Inferior parietal cortex (tissue), 1 donor: Measurements from ENCODE around the gene GAL3ST2.
"Not testable (repeated sequence)": the region's sequence is repeated elsewhere in the genome, so short reads cannot be mapped to it uniquely, and the experiment has no call there.

Experiments
- DNase-seq: peaks from one replicate; pipeline ENCODE4 v3.0.0-alpha.2; 2016; ENCODE audit errors: extremely low spot score

The GAL3ST2 gene

GRCh38 chr2:241820625-241821384, 44.2 kb downstream of the GAL3ST2 start:
- DNase-seq = no peak

GRCh38 chr2:241821460-241822263, 45.0 kb downstream of the GAL3ST2 start:
- DNase-seq = no peak

DNA sequence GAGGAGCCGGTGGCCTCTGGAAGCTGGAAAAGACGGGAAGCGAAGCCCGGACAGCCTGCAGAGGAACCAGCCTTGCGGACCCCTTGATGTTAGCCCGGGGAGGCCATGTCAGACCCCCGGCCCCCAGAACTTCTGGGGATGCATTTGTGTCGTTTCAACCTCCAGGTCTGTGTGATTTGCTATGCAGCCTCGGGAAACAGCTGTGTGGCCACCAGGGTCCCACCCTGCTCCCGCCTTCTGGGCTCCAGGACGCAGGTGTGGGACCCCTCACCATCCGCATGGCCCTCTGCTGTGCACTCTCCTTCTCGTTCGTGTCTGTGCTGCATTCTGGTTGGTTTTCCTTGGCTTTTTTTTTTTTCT, 45.6 kb downstream of the GAL3ST2 start:
- DNase-seq = no peak

DNA sequence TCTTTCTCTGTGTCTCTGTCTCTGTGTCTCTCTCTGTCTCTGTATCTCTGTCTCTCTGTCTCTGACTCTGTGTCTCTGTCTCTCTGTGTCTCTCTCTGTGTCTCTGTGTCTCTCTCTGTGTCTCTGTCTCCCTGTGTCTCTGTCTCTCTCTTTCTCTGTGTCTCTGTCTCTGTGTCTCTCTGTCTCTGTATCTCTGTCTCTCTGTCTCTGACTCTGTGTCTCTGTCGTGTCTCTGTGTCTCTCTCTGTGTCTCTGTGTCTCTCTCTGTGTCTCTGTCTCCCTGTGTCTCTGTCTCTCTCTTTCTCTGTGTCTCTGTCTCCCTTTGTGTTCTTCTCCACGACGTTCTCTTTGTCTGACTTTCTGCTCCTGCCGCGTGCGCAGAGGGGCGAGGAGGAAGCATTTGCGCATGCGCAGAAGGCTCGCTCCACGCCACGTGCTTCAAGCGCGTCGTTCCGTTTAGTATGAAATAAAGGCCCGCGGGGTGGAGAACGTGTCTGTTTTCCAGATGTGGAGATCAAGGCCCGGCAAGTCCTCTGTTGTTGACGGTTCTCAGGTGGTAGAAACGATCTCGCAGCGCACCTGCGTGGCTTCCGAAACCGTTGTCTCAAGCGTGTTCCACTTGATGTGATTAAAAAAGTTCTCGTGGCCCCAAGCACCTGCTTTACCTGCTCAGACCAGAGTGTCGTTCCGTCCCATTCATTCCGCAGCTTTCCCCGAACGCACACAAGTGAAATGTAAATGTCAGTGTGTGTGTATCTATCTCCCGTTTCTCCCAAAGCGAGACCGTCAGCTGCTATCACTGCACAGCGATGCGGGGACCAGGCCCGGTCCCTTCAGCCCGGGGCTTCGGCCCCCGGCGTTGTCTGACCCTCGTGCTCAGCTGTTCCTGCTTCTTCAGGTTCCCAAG, 47.2 kb downstream of the GAL3ST2 start:
- not testable (repeated sequence) for DNase-seq

DNA sequence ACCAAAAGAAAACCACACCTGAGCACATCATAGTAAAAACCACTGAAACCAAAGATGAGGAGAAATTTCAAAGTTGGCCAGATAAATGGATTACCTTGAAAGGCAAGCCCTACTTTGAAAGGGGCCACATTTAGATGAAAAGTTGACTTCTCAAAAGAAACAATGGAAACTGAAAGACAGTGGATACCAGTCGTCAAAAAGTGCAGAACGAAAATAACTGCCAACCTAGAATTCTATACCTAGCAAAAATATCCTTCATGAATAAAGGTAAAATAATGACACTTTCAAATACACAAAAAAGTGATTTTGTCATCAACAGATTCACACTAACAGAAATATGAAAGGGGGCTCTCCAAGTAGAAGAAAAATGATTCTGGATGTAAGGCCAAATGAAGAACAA, 50.8 kb downstream of the GAL3ST2 start:
- no peak for DNase-seq

- no peak for DNase-seq
Observed at GRCh38 chr2:241833101-241833663, 56.6 kb downstream of the GAL3ST2 start.

GRCh38 chr2:241833756-241834526, 57.3 kb downstream of the GAL3ST2 start:
- DNase-seq = not testable (repeated sequence)

DNA sequence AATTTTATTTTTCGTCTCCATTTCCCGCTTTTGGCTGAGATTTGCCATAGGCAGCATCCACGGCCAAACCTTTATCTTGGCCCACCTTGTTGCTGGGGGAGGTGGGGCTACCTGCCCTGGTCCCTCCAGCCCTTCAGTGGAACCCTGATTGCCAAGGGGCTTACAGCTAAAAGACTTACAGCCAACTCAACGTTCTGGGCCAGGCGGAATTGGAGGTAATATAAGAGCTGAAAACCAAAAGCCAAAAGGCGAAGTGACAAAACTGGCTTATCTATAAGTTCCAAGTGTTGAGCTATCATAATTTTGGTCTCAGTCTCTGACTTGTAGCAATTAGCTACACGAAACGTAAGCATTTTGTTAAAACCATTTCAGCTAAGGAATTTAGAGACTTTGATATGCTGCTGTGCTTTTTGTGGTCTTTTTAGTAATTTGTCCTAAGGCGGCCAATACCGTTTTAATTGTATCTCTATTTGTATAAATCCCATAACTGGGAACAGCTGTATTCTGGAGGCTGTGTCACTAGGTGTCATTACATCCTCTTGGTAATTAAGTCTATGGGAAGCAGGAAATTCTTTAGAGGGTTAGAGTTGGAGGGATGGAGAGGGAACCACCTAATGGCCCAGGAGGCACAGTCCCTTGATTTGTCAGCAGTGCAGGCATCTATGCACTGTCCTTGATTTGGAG, 58.0 kb downstream of the GAL3ST2 start:
- no peak for DNase-seq

GRCh38 chr2:241835611-241836010, 59.0 kb downstream of the GAL3ST2 start:
- no peak for DNase-seq

- no peak for DNase-seq
Observed at GRCh38 chr2:241836292-241836691, 59.7 kb downstream of the GAL3ST2 start.

- DNase-seq = no peak
Observed at GRCh38 chr2:241837197-241837965, 60.8 kb downstream of the GAL3ST2 start.

- DNase-seq = no peak
Observed at GRCh38 chr2:241841181-241842066, 64.8 kb downstream of the GAL3ST2 start.

DNA sequence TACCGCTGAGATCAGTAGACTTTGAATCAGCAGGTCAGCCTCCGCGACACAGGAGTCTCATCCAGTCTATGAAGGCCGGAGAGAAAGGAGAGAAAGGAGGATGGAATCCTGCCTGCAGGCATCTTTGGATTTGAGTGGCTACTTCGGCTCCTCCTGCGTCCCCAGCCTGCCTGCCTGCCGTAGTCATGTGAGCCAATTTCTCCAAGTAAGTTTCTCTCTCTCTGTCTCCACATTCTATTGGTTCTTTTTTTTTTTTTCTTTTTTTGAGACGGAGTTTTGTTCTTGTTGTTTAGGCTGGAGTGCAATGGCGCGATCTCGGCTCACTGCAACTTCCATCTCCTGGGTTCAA, 65.4 kb downstream of the GAL3ST2 start:
- DNase-seq = no peak

DNA sequence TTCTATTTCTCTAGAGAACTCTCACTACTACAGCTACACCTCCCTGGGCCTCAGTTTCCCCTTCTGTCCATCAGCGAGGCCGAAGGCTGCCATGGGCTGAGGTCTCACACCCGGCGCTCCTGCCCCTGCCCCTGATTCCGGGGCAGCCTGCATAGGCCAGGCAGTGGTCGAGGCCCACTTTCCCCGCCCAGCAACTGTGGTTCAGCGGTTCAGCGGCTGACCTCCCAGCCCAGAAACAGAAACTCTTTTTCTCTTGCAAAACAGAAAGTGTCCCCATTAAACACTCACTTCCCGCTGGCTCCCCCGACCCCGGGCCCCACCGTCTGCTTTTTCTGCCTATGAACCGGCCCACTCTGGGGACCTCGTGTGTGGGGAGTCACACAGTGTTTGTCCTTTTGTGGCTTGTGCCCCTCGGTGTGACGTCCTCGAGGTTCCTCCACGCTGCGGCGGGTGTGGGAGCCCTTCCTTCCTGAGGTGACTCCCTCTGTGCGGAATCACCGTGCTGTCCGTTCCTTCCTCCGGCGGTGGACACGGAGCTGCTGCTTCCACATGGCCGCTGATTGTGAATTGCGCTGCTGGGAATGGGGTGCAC, 66.1 kb downstream of the GAL3ST2 start:
- no peak for DNase-seq

DNA sequence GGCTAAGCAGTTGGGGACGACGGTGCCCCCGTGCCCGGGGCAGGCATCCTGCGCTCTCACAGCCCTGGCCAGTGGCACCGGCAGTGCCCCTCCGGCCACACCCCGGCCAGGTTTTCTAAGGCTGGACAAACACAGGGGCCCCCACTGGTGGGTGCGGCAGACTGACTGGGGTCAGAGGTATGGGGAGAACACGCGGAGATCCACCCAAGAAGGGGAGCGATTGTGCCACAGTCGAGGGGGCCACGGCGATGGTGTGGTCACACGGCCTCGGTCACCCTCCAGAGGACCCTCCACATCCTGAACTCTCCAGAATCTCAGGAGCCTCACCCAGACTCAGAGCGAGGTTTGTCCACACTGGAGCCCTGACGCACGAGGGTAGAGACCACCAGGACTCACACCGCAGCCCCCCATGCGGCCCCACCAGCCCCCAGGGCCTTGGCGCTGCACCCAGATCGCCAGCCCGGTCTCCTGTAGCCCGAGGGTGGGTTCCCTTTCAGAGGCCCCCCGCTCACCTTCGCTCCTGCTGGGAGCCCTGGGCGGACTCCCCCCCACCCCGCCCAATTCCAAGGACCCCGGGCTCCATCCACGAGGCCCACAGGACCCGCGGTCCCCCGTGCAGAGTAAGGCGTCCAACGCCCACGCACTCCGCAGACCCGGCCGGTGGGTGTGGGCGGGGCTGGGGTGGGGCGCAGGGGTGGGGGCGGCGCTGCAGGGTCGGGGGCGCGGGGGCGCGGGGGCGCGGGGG, 66.9 kb downstream of the GAL3ST2 start:
- no peak for DNase-seq

DNA sequence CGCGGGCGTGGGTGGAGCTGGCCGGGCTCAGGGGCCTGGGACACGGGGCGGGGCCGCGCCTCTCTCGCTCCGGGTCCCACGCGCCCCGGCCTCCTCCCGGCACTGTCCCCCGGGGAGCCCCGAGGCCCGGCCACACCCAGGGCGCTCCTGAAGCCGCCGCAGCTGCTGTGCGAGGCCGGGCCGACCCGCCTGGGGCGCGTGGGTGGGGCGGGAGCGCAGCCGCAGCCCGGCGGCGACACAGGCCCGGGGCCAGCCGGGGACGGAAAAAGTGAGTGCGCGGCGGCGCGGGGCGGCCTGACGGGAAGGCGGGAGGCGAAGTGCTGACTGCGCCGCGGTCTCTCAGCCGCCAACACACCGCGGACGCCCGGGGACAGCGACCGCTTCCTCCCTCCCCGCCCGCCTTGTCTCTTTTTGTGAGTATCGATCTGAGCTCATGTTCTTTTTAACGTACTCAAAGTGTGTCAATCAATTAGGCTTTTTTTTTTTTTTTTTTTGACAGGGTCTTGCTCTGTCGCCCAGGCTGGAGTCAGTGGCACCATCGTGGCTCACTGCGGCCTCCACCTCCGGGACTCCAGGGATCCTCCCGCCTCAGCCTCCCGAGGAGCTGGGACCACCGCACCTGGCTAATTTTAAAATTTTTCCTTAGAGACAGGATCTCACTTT, 67.6 kb downstream of the GAL3ST2 start:
- DNase-seq = no peak
